ENCODE measurements around the gene ADAMTS7.
"Not testable (repeated sequence)": the region's sequence is repeated elsewhere in the genome, so short reads cannot be mapped to it uniquely, and the experiment has no call there.

Gene ADAMTS7

DNA sequence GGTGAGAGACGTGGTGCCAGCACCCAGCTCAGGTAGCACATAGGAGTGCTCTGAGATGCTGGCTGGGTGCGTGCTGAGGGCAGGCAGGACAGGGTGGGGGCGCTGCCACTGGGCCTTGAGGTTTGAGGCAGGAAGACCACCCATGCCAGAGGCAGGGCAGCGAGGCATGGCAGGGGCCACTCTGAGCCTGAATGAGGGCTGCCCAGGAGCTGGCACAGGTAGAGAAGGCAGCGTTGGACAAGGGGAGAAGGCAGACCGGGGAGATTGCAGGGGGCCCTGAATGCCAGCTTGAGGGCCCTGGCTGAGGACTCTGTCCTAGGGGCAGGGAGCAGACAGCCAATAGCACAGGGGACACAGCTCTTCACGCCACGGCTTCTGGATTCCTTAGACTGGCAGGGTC, 50.2 kb downstream of the ADAMTS7 start:
- H3K4me1 ChIP-seq (ENCODE audit: control insufficient read depth, insufficient read depth, low read length): no peaks in the 10 kb centered on the region
- H3K9ac ChIP-seq (ENCODE audit: low read depth, low read length): no peak overlapping the region

DNA sequence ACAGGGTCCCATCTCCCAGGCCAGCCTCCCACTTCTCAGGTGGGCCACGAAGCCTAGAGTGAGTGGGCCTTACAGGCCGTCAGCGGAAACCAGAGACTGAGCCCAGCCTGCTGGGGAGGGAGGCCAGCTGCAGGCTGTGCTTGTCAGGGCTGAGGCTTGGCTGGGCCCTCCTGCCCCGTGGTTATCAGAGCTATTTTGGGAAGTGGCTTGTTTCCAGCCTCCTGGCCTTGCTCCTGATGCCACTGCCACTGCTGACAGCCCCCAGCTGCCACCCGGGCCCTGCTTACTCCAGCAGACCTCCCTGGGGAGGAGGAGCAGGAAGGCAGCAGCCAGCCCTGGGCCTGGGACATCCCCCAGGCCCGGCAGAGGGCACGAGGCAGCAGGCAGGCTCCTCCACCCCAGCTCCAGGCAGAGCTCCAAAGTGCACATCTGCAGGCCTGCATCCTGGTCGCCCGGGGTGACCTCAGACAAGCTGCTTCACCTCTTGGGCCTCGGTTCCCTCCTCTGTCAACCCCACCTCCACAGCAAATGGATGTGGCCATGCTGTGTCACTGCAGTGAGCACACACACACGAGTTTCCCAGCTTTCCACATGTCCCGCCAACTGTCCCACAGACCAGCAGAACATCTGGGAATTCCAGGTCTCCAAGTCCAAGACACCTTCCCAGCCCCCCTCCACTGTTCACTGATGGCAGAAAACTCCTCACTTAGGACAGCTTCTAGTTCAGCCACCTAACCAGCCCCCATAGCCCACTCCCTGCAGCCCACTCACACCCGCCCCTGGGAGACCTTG, 51.0 kb downstream of the ADAMTS7 start:
- H3K9ac ChIP-seq (ENCODE audit: low read depth, low read length); H3K27me3 ChIP-seq (ENCODE audit: control insufficient read depth, insufficient read depth, low read length); H3K4me1 ChIP-seq (ENCODE audit: control insufficient read depth, insufficient read depth, low read length); H3K4me3 ChIP-seq (ENCODE audit: low read depth, low read length); H3K36me3 ChIP-seq (ENCODE audit: control insufficient read depth, insufficient read depth, low read length); H3K9me3 ChIP-seq (ENCODE audit: control insufficient read depth, insufficient read depth, low read length): not testable (repeated sequence)

More for the DNA sequence above, 50.2 kb downstream of the ADAMTS7 start:
- H3K9me3 ChIP-seq (ENCODE audit: control insufficient read depth, insufficient read depth, low read length): no peaks in the 10 kb centered on the region
- no peaks in the 10 kb centered on the region for H3K27me3 ChIP-seq (ENCODE audit: control insufficient read depth, insufficient read depth, low read length)
- no peak overlapping the region for H3K4me3 ChIP-seq (ENCODE audit: low read depth, low read length)
- H3K36me3 ChIP-seq (ENCODE audit: control insufficient read depth, insufficient read depth, low read length): no peaks in the 10 kb centered on the region

DNA sequence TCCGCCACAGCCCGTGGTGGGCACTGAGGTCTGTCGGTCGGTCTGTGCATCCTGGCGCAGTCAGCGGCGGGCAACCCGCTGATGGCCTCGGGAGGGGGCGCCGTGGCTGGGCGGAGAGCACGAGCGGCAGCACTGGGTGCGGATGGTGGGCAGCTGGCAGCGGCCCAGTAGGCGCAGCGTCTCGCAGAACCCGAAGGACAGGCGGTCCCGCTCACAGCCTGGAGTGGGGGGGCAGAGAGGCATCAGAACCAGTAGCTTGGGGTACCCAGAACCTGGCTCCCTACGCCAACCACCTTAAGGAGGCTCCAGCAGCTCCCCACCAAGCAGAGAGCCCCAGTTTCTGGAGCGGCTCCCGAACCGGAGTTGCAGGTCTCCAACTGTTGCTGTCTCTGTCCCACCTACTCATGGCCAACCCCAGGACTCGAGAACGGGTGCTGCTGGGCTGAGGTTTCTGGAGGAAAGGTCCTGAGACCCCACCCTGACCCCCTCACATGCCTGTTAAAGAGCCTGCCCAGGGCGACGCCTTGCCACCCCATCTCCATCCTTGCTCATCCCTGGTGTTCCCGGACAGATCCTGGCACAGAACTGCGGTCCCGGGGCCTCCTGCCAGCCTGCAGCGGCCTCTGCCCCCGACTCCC, 51.8 kb downstream of the ADAMTS7 start:
- H3K36me3 ChIP-seq (ENCODE audit: control insufficient read depth, insufficient read depth, low read length); H3K4me1 ChIP-seq (ENCODE audit: control insufficient read depth, insufficient read depth, low read length); H3K9me3 ChIP-seq (ENCODE audit: control insufficient read depth, insufficient read depth, low read length); H3K9ac ChIP-seq (ENCODE audit: low read depth, low read length); H3K4me3 ChIP-seq (ENCODE audit: low read depth, low read length); H3K27me3 ChIP-seq (ENCODE audit: control insufficient read depth, insufficient read depth, low read length): not testable (repeated sequence)

DNA sequence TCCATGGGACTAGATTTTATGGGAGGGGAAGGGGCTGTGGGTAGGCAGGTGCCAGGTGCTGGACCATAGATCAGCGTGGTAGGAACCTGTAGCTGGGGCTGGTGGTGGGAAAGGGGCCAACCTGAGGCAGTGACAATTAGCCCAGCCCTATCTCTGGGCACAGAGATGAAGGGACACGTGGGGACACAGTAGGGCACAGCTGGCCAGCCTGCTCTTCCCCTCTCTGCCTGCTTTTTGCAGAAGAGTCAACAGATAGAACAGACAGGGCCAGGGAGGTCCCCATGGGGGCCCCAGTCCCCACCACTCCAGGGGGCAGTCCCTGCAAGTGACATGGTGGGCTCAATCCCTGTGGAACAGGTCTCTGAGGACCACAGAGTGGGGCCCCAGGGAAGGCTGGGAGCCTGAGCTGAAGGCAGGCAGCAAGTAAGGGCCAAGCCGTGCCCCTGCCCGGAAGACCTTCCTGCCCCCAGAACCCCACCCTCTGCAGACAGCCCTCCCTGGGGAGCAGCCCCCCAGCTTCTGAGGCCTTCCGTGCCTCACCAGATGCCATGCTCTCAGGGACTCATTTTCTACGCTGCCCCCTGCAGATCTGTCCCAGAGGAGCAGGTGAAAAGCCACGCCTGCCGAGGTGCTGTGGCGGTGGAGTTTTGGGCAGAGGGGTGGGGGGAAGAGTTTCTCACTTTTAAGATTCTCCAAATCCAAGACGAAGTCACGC, 52.6 kb downstream of the ADAMTS7 start:
- H3K9ac ChIP-seq (ENCODE audit: low read depth, low read length); H3K4me3 ChIP-seq (ENCODE audit: low read depth, low read length); H3K4me1 ChIP-seq (ENCODE audit: control insufficient read depth, insufficient read depth, low read length); H3K9me3 ChIP-seq (ENCODE audit: control insufficient read depth, insufficient read depth, low read length); H3K27me3 ChIP-seq (ENCODE audit: control insufficient read depth, insufficient read depth, low read length); H3K36me3 ChIP-seq (ENCODE audit: control insufficient read depth, insufficient read depth, low read length): not testable (repeated sequence)

DNA sequence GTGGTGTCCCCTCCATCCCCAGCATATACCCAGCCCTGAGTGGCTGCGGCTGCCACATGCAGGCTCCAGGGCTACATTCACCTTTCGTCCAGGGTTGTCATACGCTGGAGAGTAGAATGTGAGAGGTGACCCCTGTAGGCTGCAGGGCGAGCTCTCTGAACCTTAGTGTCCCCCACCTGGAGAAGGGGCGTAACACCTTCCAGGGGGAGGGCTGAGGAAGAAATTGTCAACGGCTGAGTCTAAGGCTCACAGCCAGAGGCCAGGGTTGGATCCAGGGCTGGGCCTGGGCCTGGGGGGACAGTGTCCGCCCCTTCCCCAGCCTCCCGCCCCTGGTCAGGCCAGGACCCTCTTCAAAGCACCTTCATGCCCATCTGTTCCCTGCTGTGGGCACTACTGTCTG, 53.2 kb downstream of the ADAMTS7 start:
- H3K9ac ChIP-seq (ENCODE audit: low read depth, low read length); H3K4me1 ChIP-seq (ENCODE audit: control insufficient read depth, insufficient read depth, low read length); H3K36me3 ChIP-seq (ENCODE audit: control insufficient read depth, insufficient read depth, low read length); H3K9me3 ChIP-seq (ENCODE audit: control insufficient read depth, insufficient read depth, low read length); H3K4me3 ChIP-seq (ENCODE audit: low read depth, low read length); H3K27me3 ChIP-seq (ENCODE audit: control insufficient read depth, insufficient read depth, low read length): not testable (repeated sequence)

DNA sequence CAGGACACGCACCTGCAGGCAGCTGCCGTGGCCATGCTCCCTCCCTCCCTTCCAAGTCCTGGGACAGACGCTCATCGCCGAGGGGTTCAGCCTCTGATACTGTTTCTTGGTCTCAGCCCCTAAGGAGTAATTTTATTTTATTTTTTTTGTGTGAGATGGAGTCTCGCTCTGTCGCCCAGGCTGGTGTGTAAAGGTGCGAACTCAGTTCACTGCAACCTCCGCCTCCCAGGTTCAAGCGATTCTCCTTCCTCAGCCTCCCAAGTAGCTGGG, 53.7 kb downstream of the ADAMTS7 start:
- Histone ChIP-seq H3K4me3 (ENCODE audit: low read depth, low read length) (no peak overlapping the region), H3K4me1 (ENCODE audit: control insufficient read depth, insufficient read depth, low read length) (no peaks in the 10 kb centered on the region)

DNA sequence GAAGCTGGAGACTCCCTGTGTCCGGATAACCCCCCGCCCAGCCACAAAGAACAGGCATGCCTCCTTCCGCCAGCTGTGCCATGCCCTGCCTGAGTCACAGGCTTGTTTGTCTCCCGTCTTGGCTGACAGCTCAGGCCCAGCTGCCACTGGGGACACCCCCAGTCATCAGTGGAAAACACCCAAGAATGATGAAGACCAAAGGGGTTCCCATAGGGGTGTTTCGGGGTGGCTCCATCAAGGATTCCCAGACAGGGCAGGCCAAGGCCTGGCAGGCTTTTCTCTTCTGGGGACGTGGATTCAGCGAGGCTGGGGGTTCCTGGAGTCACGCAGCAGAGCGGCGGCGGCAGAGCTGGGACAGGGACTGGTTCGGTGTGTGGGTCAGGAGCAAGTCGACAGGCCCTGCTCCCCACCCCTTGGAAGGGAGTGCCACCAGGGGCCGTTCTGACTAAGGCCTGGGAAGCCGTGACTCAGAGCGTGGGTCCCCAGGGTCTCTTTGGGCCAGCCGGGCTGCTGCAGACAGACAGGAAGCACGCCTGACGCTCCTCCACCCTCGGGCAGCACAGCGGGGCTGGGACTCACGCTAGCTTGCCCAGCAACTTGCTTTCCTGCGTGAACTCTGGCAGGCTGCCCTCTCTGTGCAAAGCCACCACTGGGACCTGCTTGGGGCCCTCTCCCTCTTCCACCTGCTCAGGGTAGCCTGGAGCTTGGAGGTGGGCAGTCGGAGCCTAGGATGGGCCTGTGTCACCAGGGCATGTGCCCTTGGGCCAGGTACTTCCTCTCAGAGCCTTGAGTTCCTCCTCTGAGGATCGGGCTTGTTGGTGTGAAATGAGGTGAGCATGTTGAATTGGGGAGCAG, 54.3 kb downstream of the ADAMTS7 start:
- H3K9ac ChIP-seq (ENCODE audit: low read depth, low read length); H3K27me3 ChIP-seq (ENCODE audit: control insufficient read depth, insufficient read depth, low read length); H3K4me3 ChIP-seq (ENCODE audit: low read depth, low read length); H3K4me1 ChIP-seq (ENCODE audit: control insufficient read depth, insufficient read depth, low read length); H3K9me3 ChIP-seq (ENCODE audit: control insufficient read depth, insufficient read depth, low read length); H3K36me3 ChIP-seq (ENCODE audit: control insufficient read depth, insufficient read depth, low read length): not testable (repeated sequence)

More for the DNA sequence above, 53.7 kb downstream of the ADAMTS7 start:
- Histone ChIP-seq H3K27me3 (ENCODE audit: control insufficient read depth, insufficient read depth, low read length) (no peaks in the 10 kb centered on the region), H3K9me3 (ENCODE audit: control insufficient read depth, insufficient read depth, low read length) (no peaks in the 10 kb centered on the region), H3K36me3 (ENCODE audit: control insufficient read depth, insufficient read depth, low read length) (no peaks in the 10 kb centered on the region), H3K9ac (ENCODE audit: low read depth, low read length) (no peak overlapping the region)

DNA sequence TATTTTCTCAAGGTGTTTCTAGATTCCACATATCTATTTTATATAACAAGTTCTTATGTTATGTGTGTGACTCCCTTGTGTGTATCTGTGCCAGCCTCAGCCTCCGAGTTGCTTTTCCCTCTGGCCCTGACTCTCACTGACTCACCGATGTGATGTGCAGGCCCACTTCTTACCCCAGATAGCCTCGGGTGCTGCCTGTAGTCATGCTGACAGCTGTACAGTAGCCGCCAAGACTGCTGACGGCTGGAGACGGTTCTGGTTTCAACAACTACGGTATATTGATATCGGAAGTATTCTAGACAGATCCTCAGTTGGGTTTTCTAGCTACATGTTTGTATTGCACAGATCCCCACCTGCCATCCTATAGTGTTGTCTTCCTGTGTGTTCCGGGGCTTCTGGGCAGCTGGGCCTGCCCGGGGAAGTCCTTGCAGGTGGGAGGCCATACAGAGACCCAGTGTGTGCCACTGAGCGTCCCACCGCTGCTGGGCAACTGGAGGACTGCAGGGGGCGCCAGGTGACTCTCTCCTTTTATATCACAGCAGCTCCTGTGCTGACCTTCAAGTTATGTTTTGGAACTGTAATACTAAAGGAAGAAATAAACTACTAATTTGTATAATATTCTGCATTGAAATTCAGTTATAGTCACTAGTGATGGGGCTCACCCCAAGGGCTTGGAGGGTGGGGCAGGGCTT, 55.2 kb downstream of the ADAMTS7 start:
- H3K9me3 ChIP-seq (ENCODE audit: control insufficient read depth, insufficient read depth, low read length); H3K4me1 ChIP-seq (ENCODE audit: control insufficient read depth, insufficient read depth, low read length); H3K9ac ChIP-seq (ENCODE audit: low read depth, low read length): not testable (repeated sequence)

DNA sequence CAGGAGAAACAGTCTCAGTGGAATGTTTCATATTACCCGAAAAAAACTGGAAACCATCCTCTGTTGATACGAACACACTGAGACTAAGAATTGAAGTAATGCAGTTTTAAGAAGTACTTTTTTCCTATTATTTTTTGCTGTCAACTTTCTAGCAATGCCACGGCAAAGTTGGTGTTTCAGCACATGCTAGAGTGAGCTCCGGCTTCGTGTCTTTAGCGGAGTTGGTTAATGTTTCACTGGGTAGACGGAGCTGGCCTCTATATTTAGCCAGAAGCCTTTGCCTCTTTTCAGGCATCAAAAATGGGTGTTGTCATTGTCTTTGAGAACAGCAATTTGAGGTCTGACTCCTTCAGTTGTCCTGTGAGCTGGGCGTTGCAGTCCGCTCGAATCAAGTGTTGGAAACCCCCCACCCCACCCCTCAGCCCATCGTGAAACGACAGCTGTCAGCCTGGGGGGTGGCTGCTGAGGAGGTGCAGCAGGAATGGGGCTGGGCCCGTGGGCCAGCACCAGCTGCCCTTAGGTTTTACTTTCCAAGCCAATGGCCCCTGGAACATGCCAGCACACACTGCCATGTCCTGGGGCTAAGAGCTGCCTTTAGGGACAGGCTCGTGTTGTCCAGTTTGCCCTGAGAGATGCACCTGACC, 56.5 kb downstream of the ADAMTS7 start:
- not testable (repeated sequence) for H3K4me1 ChIP-seq (ENCODE audit: control insufficient read depth, insufficient read depth, low read length); H3K9ac ChIP-seq (ENCODE audit: low read depth, low read length); H3K4me3 ChIP-seq (ENCODE audit: low read depth, low read length); H3K9me3 ChIP-seq (ENCODE audit: control insufficient read depth, insufficient read depth, low read length); H3K27me3 ChIP-seq (ENCODE audit: control insufficient read depth, insufficient read depth, low read length); H3K36me3 ChIP-seq (ENCODE audit: control insufficient read depth, insufficient read depth, low read length)

More for the DNA sequence above, 55.2 kb downstream of the ADAMTS7 start:
- H3K36me3 ChIP-seq (ENCODE audit: control insufficient read depth, insufficient read depth, low read length); H3K4me3 ChIP-seq (ENCODE audit: low read depth, low read length); H3K27me3 ChIP-seq (ENCODE audit: control insufficient read depth, insufficient read depth, low read length): not testable (repeated sequence)

DNA sequence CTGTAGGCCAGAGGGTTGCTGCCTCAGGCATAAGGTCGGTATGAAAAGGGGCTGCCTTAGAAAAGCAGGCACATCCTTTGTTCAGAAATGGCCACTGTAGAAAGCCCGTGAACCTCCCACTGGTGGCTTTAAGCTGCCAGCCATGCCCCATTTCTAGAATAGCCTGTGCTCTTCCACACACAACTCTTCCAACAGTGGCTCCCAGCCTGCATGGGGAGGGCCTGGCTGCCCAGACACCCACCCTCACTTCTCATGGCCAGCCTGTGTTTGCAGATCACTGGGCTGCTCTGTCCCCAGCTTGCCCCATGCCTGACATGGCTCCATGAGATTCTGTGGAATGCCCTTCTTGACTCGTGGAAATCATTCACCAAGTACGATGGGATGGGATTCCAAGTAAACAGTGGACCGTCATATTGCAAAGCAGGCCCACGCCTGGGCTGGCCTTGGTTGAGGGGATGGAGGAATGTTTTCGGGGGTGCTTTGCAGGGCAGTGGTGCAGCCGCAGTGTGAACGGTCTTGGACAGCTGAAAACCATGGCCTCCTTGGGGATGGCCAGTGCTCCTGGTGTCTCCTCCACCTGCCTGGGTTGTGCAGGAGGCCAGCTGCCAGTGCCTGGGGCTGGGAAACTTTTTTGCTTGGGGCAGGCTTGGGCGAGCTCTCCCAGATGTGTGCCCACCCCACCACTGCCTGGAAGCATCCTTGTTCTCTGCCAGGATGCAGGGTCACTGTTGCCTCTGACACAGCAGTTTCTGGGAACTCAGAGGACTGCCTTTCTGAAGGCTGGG, 57.3 kb downstream of the ADAMTS7 start:
- H3K4me1 ChIP-seq (ENCODE audit: control insufficient read depth, insufficient read depth, low read length); H3K9ac ChIP-seq (ENCODE audit: low read depth, low read length); H3K9me3 ChIP-seq (ENCODE audit: control insufficient read depth, insufficient read depth, low read length); H3K4me3 ChIP-seq (ENCODE audit: low read depth, low read length); H3K36me3 ChIP-seq (ENCODE audit: control insufficient read depth, insufficient read depth, low read length); H3K27me3 ChIP-seq (ENCODE audit: control insufficient read depth, insufficient read depth, low read length): not testable (repeated sequence)

All from iPS-15b (cell line).